Measurements from ENCODE around the gene C2orf68. TPM values are rescaled to one million over a fixed set of nuclear protein-coding genes. Genes with fewer than 3 reads are reported as not detected.
A peak's percentile ranks its signal among the peaks of the same experiment; 100 is the strongest.
"Not testable (repeated sequence)": the region's sequence is repeated elsewhere in the genome, so short reads cannot be mapped to it uniquely, and the experiment has no call there.

C2orf68 gene
- total RNA-seq, 2 experiments from 2014 or later: 31.0 to 31.2 TPM

GRCh38 chr2:85605406-85606115 lies 6.3 kb downstream of the C2orf68 start:
- Mint-ChIP-seq H3K4me3 (peak overlapping the region; percentile 20), H3K27ac (peak overlapping the region; percentile 51)

GRCh38 chr2:85604568-85605339 lies 7.1 kb downstream of the C2orf68 start:
- H3K9me3 ChIP-seq (ENCODE audit: control insufficient read depth in 1 of 2, insufficient read depth in 1 of 2, low read length in 2 of 2): no peaks in the 10 kb centered on the region
- ATAC-seq (ENCODE audit: poor library complexity) (no peak), DNase-seq (no peak)
- peak overlapping the region; percentile 51 for H3K4me3 Mint-ChIP-seq
- no peak overlapping the region for H3K4me3 ChIP-seq (ENCODE audit: low read length)
- no peaks in the 10 kb centered on the region for H3K9me3 Mint-ChIP-seq
- peaks cover 38% of the 10 kb centered on the region for H3K36me3 ChIP-seq (ENCODE audit: insufficient read depth, low read length)
- peaks cover 44% of the 10 kb centered on the region for H3K4me1 ChIP-seq (ENCODE audit: insufficient read depth, low read length)
- peaks cover 47% of the 10 kb centered on the region for H3K36me3 Mint-ChIP-seq (ENCODE audit: low read depth)
- peaks cover 47% of the 10 kb centered on the region for H3K4me1 Mint-ChIP-seq (ENCODE audit: low read depth)
- no peaks in the 10 kb centered on the region for H3K27me3 Mint-ChIP-seq
- H3K27ac Mint-ChIP-seq: peak overlapping the region; percentile 51
- POLR2A ChIA-PET: interaction anchor here (0.6 to 1.9 kb wide), 6 partner anchors 9 to 66 kb away, joined by 4 to 13 read pairs (median 4); partner anchors contain the start of genes GGCX, MAT2A, RNF181 and USP39
- CTCF ChIA-PET: interaction anchor here (1.4 to 1.5 kb wide), 2 partner anchors 33 to 48 kb away, joined by 3 to 4 read pairs; no protein-coding TSS in a partner anchor
- no peak overlapping the region for H3K27ac ChIP-seq (ENCODE audit: low read depth in 1 of 2, low read length in 2 of 2)
- TF ChIP-seq CTCF (IDR thresholded peaks at IDR 0.05): no peak
- intact Hi-C loops (cut with DNase I, micrococcal nuclease): loop anchor here in 1 of 2 experiments (5.0 kb wide), 2 partner anchors 42 to 182 kb away; partner anchors contain the start of gene GGCX
- no peaks in the 10 kb centered on the region for H3K27me3 ChIP-seq (ENCODE audit: control insufficient read depth in 1 of 2, insufficient read depth in 2 of 2, low read length in 2 of 2)

More at GRCh38 chr2:85605406-85606115, 6.3 kb downstream of the C2orf68 start:
- ATAC-seq (ENCODE audit: poor library complexity): no peak
- intact Hi-C loops (cut with DNase I, micrococcal nuclease): no loop called here
- POLR2A ChIA-PET: interaction anchor here (1.0 to 1.9 kb wide), 4 partner anchors 10 to 67 kb away, joined by 4 to 13 read pairs (median 8); partner anchors contain the start of genes MAT2A, RNF181, USP39 and VAMP5
- Histone ChIP-seq H3K4me3 (ENCODE audit: low read length) (no peak overlapping the region), H3K27ac (ENCODE audit: low read depth in 1 of 2, low read length in 2 of 2) (no peak overlapping the region), H3K27me3 (ENCODE audit: control insufficient read depth in 1 of 2, insufficient read depth in 2 of 2, low read length in 2 of 2) (no peaks in the 10 kb centered on the region), H3K9me3 (ENCODE audit: control insufficient read depth in 1 of 2, insufficient read depth in 1 of 2, low read length in 2 of 2) (no peaks in the 10 kb centered on the region), H3K4me1 (ENCODE audit: insufficient read depth, low read length) (peaks cover 52% of the 10 kb centered on the region), H3K36me3 (ENCODE audit: insufficient read depth, low read length) (peaks cover 38% of the 10 kb centered on the region)
- Mint-ChIP-seq H3K4me1 (ENCODE audit: low read depth) (peaks cover 53% of the 10 kb centered on the region), H3K9me3 (no peaks in the 10 kb centered on the region), H3K27me3 (no peaks in the 10 kb centered on the region), H3K36me3 (ENCODE audit: low read depth) (peaks cover 53% of the 10 kb centered on the region)
- no peak for TF ChIP-seq CTCF (IDR thresholded peaks at IDR 0.05)
- CTCF ChIA-PET: interaction anchor here (0.9 to 1.5 kb wide), 3 partner anchors 25 to 49 kb away, joined by 3 to 4 read pairs (median 4); no protein-coding TSS in a partner anchor
- no peak for DNase-seq

GRCh38 chr2:85604133-85604444 lies 7.8 kb downstream of the C2orf68 start:
- POLR2A ChIA-PET: interaction anchor here (1.2 to 1.9 kb wide), 2 partner anchors 12 to 43 kb away, joined by 4 to 13 read pairs; partner anchors contain the start of genes GGCX and USP39
- H3K27me3 Mint-ChIP-seq; H3K4me3 ChIP-seq (ENCODE audit: low read length); H3K27me3 ChIP-seq (ENCODE audit: control insufficient read depth in 1 of 2, insufficient read depth in 2 of 2, low read length in 2 of 2); H3K27ac ChIP-seq (ENCODE audit: low read depth in 1 of 2, low read length in 2 of 2); CTCF ChIA-PET; H3K9me3 ChIP-seq (ENCODE audit: control insufficient read depth in 1 of 2, insufficient read depth in 1 of 2, low read length in 2 of 2); H3K9me3 Mint-ChIP-seq; ATAC-seq (ENCODE audit: poor library complexity); DNase-seq: not testable (repeated sequence)
- Mint-ChIP-seq H3K4me3 (peak overlapping the region; percentile 61), H3K27ac (peak overlapping the region; percentile 21), H3K36me3 (ENCODE audit: low read depth) (peaks cover 42% of the 10 kb centered on the region), H3K4me1 (ENCODE audit: low read depth) (peaks cover 44% of the 10 kb centered on the region)
- intact Hi-C loops (cut with DNase I, micrococcal nuclease): loop anchor here in 1 of 2 experiments (5.0 kb wide), 2 partner anchors 42 to 182 kb away; partner anchors contain the start of gene GGCX
- H3K36me3 ChIP-seq (ENCODE audit: insufficient read depth, low read length): peaks cover 37% of the 10 kb centered on the region
- H3K4me1 ChIP-seq (ENCODE audit: insufficient read depth, low read length): peaks cover 43% of the 10 kb centered on the region

Measured in CD4-positive, alpha-beta T cell (primary cell).